ENCODE data around the gene THAP11.
A peak's percentile ranks its signal among the peaks of the same experiment; 100 is the strongest.

THAP11 gene

GRCh38 chr16:67841816-67842508 lies at the start of gene THAP11:
Gene THAP11 (plus strand): TSS chr16:67842320. CDS start chr16:67842555, 235 bp downstream.
- Histone ChIP-seq H3K9me3 (ENCODE audit: insufficient read depth, low read depth, low read length) (no peaks in the 10 kb centered on the region), H3K4me2 (ENCODE audit: low read depth, low read length, poor library complexity, severe bottlenecking) (peak within 1 kb of the TSS; percentile 88), H3K9me2 (replicated peaks; ENCODE audit: low read depth, low read length) (no peaks in the 10 kb centered on the region), H4K20me1 (ENCODE audit: insufficient read depth, low read length, poor library complexity, severe bottlenecking) (peaks cover 13% of the 10 kb centered on the region), H3K27me3 (ENCODE audit: insufficient read depth, low read length, poor library complexity, severe bottlenecking) (no peaks in the 10 kb centered on the region), H3K9ac (ENCODE audit: low read depth, low read length, poor library complexity, severe bottlenecking) (peak within 1 kb of the TSS; percentile 79), H2AFZ (ENCODE audit: low read length) (peak within 1 kb of the TSS; percentile 99), H3K79me2 (ENCODE audit: insufficient read depth, low read length) (peaks cover 37% of the 10 kb centered on the region), H3K4me1 (ENCODE audit: insufficient read depth, low read length, poor library complexity, severe bottlenecking) (peaks cover 32% of the 10 kb centered on the region), H3K4me3 (ENCODE audit: low read length, poor library complexity, severe bottlenecking) (peak within 1 kb of the TSS; percentile 80), H3K36me3 (ENCODE audit: insufficient read depth, low read length) (no peaks in the 10 kb centered on the region), H3F3A (ENCODE audit: low read depth) (no peaks in the 10 kb centered on the region)
- TF ChIP-seq CTCF (conservative IDR thresholded peaks at IDR 0.05; ENCODE audit: low read length), result peak; percentile 67
- TF ChIP-seq EZH2phosphoT487 (IDR thresholded peaks at IDR 0.05; ENCODE audit: borderline replicate concordance), result no peak

GRCh38 chr16:67796099-67796718 lies 45.9 kb upstream of the THAP11 start:
- H3K9me2 ChIP-seq (replicated peaks; ENCODE audit: low read depth, low read length), result no peaks in the 10 kb centered on the region
- no peaks in the 10 kb centered on the region for H3F3A ChIP-seq (ENCODE audit: low read depth)
- peaks cover 7% of the 10 kb centered on the region; the same call in 1 of the 2 replicates for H3K36me3 ChIP-seq (ENCODE audit: insufficient read depth, low read length)
- H4K20me1 ChIP-seq (ENCODE audit: insufficient read depth, low read length, poor library complexity, severe bottlenecking), result peaks cover 13% of the 10 kb centered on the region
- H3K27me3 ChIP-seq (ENCODE audit: insufficient read depth, low read length, poor library complexity, severe bottlenecking), result no peaks in the 10 kb centered on the region
- H3K79me2 ChIP-seq (ENCODE audit: insufficient read depth, low read length), result peaks cover 73% of the 10 kb centered on the region; the same call in 1 of the 2 replicates
- H3K9me3 ChIP-seq (ENCODE audit: insufficient read depth, low read depth, low read length), result no peaks in the 10 kb centered on the region
- no peak overlapping the region for H3K4me2 ChIP-seq (ENCODE audit: low read depth, low read length, poor library complexity, severe bottlenecking)
- H3K4me1 ChIP-seq (ENCODE audit: insufficient read depth, low read length, poor library complexity, severe bottlenecking), result peaks cover 15% of the 10 kb centered on the region
- no peak for TF ChIP-seq CTCF (conservative IDR thresholded peaks at IDR 0.05; ENCODE audit: low read length)
- no peak for TF ChIP-seq EZH2phosphoT487 (IDR thresholded peaks at IDR 0.05; ENCODE audit: borderline replicate concordance)
- no peak overlapping the region for H2AFZ ChIP-seq (ENCODE audit: low read length)
- H3K4me3 ChIP-seq (ENCODE audit: low read length, poor library complexity, severe bottlenecking), result no peak overlapping the region
- H3K9ac ChIP-seq (ENCODE audit: low read depth, low read length, poor library complexity, severe bottlenecking), result no peak overlapping the region

- no peak overlapping the region for H2AFZ ChIP-seq (ENCODE audit: low read length)
- H3K4me3 ChIP-seq (ENCODE audit: low read length, poor library complexity, severe bottlenecking), result peak overlapping the region; percentile 57
- H3K27me3 ChIP-seq (ENCODE audit: insufficient read depth, low read length, poor library complexity, severe bottlenecking), result no peaks in the 10 kb centered on the region
- H4K20me1 ChIP-seq (ENCODE audit: insufficient read depth, low read length, poor library complexity, severe bottlenecking), result peaks cover 41% of the 10 kb centered on the region
- H3K79me2 ChIP-seq (ENCODE audit: insufficient read depth, low read length), result peaks cover 87% of the 10 kb centered on the region
- no peaks in the 10 kb centered on the region for H3F3A ChIP-seq (ENCODE audit: low read depth)
- H3K36me3 ChIP-seq (ENCODE audit: insufficient read depth, low read length), result peaks cover 7% of the 10 kb centered on the region; the same call in 1 of the 2 replicates
- H3K9ac ChIP-seq (ENCODE audit: low read depth, low read length, poor library complexity, severe bottlenecking), result peak overlapping the region; percentile 27
- H3K9me2 ChIP-seq (replicated peaks; ENCODE audit: low read depth, low read length), result no peaks in the 10 kb centered on the region
- H3K9me3 ChIP-seq (ENCODE audit: insufficient read depth, low read depth, low read length), result no peaks in the 10 kb centered on the region
- TF ChIP-seq CTCF (conservative IDR thresholded peaks at IDR 0.05; ENCODE audit: low read length) (no peak), EZH2phosphoT487 (IDR thresholded peaks at IDR 0.05; ENCODE audit: borderline replicate concordance) (no peak)
- peak overlapping the region; percentile 71 for H3K4me2 ChIP-seq (ENCODE audit: low read depth, low read length, poor library complexity, severe bottlenecking)
- H3K4me1 ChIP-seq (ENCODE audit: insufficient read depth, low read length, poor library complexity, severe bottlenecking), result peaks cover 52% of the 10 kb centered on the region
These were observed 41.7 kb upstream of the THAP11 start for GRCh38 chr16:67800338-67800926.

Measured in Loucy (cell line).